Tibial artery (tissue), 4 donors: ENCODE results near the gene GABRR2.
"Not testable (repeated sequence)": the region's sequence is repeated elsewhere in the genome, so short reads cannot be mapped to it uniquely, and the experiment has no call there.

Source experiments
- DNase-seq, 2 donors: peaks; one replicate each; pipeline ENCODE4 v3.0.0-alpha.2; 2019
- H3K27ac ChIP-seq, 2 donors: fragments of 200-600 bp; sonication (generic) in 1 of 2; 1 replicate in 1 of 2; 2 replicates in 1 of 2; pipeline ENCODE4 v1.5.1; 2018 to 2019; ENCODE audit warnings: mild to moderate bottlenecking in 1 of 2
- H3K27me3 ChIP-seq, 2 donors: fragments of 200-600 bp; sonication (generic) in 1 of 2; one replicate each; pipeline versions ENCODE4 v1.5.1 to v1.6.0; 2016 to 2019
- H3K36me3 ChIP-seq, 3 donors: fragments of 200-600 bp; sonication (generic) in 2 of 3; one replicate each; pipeline ENCODE4 v1.5.1; 2016 to 2019; ENCODE audit warnings: mild to moderate bottlenecking in 2 of 3
- H3K4me1 ChIP-seq, 4 donors: fragments of 200-600 bp; sonication (generic) in 2 of 4; 1 replicate in 3 of 4; 2 replicates in 1 of 4; pipeline ENCODE4 v1.5.1; 2016 to 2019
- H3K4me3 ChIP-seq, 2 donors: fragments of 200-600 bp; sonication (generic) in 1 of 2; 1 replicate in 1 of 2; 2 replicates in 1 of 2; pipeline ENCODE4 v1.5.1; 2018 to 2019; ENCODE audit warnings: mild to moderate bottlenecking in 2 of 2
- H3K9me3 ChIP-seq, 3 donors: fragments of 200-600 bp; sonication (generic) in 1 of 3; one replicate each; pipeline ENCODE4 v1.5.1; 2016 to 2019
- intact Hi-C: fragments of 100-400 bp; cut with DNase I; formaldehyde crosslinking; loops from one replicate; pipeline ENCODE4 v1.15.0; 2023; ENCODE audit warnings: low total_unique reads
- TF ChIP-seq, protein P1 (sequence below), 2 experiments: fragments of 200-600 bp in 1 of 2; fragments of 450-650 bp in 1 of 2; IDR thresholded peaks; one replicate each; pipeline ENCODE4 v1.5.1; 2017 to 2019; ENCODE audit warnings: antibody characterized with exemption in 2 of 2, mild to moderate bottlenecking in 1 of 2, moderate library complexity in 1 of 2

The GABRR2 gene

DNA sequence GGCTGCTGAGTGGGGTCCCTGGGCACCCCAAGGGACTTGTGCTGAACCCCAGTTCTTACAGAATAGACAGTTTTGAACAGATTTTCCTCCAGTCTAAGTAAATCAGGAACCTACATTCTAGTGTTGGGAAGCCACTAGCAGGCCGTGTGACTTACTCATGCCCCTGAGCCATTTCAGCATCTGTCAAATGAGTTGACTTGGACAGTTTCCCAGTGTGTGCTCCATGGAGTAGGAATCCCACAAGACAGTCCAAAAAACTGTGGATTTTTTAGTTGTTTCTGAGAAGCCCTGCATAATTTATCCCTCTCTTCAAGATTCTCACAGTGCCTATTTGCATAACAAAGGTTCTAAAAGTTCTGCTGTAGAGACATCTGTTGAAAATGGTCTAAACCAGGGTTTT is 2.1 kb downstream of the GABRR2 start:
- peak in 1 of 2 donors; percentile 48 for DNase-seq
- intact Hi-C loops = no loop called here
- Histone ChIP-seq H3K4me3 (no peak overlapping the region), H3K27me3 (no peaks in the 10 kb centered on the region), H3K9me3 (no peaks in the 10 kb centered on the region), H3K27ac (peak overlapping the region; percentile 56), H3K4me1 (peaks cover 0 to 25% (median 23%) of the 10 kb centered on the region in 4 donors), H3K36me3 (peaks cover 0 to 8% (median 0%) of the 10 kb centered on the region in 3 donors)
- TF ChIP-seq, protein P1, sequence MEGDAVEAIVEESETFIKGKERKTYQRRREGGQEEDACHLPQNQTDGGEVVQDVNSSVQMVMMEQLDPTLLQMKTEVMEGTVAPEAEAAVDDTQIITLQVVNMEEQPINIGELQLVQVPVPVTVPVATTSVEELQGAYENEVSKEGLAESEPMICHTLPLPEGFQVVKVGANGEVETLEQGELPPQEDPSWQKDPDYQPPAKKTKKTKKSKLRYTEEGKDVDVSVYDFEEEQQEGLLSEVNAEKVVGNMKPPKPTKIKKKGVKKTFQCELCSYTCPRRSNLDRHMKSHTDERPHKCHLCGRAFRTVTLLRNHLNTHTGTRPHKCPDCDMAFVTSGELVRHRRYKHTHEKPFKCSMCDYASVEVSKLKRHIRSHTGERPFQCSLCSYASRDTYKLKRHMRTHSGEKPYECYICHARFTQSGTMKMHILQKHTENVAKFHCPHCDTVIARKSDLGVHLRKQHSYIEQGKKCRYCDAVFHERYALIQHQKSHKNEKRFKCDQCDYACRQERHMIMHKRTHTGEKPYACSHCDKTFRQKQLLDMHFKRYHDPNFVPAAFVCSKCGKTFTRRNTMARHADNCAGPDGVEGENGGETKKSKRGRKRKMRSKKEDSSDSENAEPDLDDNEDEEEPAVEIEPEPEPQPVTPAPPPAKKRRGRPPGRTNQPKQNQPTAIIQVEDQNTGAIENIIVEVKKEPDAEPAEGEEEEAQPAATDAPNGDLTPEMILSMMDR (IDR thresholded peaks at IDR 0.05) = no peak

DNA sequence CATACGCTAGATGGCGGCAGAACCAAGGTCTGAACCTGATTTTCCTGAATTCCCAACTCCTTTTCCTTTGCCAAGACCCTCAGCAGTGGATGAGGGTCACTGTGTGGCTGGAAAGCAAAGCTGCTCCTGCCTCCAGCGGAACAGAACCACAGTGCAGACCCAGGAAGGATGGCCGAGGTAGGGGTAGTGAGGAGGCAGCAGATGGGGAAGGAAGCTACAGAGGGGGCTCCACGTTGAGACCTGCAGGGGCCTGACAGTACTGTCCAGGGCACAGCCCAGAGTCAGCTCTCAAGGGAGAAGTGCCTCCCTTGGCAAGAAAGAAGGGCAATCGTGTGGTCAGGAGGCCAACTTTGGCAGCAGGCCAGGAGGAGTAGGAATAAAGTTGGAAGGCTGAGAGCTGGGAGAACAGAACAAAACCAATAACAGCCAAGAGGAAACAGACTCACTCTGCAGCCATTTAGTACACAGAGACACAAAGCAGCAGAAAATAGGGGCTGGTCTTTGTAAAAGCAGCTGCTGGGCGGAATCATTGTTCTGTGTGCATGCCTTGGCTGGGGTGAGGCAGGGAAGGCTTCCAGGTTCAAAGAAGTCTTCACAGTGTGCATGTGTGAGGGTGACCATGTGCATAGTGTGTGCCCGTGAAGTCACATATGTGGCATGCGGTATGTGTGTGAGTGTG is 3.1 kb downstream of the GABRR2 start:
- Histone ChIP-seq H3K27ac (peak overlapping the region; percentile 56), H3K36me3 (peaks cover 0 to 8% (median 0%) of the 10 kb centered on the region in 3 donors), H3K4me3 (peak overlapping the region in 1 of 2 donors; percentile 28), H3K4me1 (peaks cover 0 to 25% (median 23%) of the 10 kb centered on the region in 4 donors), H3K27me3 (no peaks in the 10 kb centered on the region), H3K9me3 (no peaks in the 10 kb centered on the region)
- intact Hi-C loops = no loop called here
- peak; percentile 77 to 84 for DNase-seq
- TF ChIP-seq, protein P1 (IDR thresholded peaks at IDR 0.05) = peak; percentile 38 to 54

- intact Hi-C loops = no loop called here
- peak overlapping the region; percentile 56 for H3K27ac ChIP-seq
These were observed 3.6 kb downstream of the GABRR2 start for GRCh38 chr6:89311530-89311852.

GRCh38 chr6:89310929-89311328 is 4.2 kb downstream of the GABRR2 start:
- Histone ChIP-seq H3K27ac (no peak overlapping the region), H3K4me1 (peaks cover 0 to 25% (median 23%) of the 10 kb centered on the region in 4 donors), H3K9me3 (no peaks in the 10 kb centered on the region), H3K36me3 (peaks cover 0 to 8% (median 0%) of the 10 kb centered on the region in 3 donors), H3K4me3 (no peak overlapping the region), H3K27me3 (no peaks in the 10 kb centered on the region)
- TF ChIP-seq, protein P1 (IDR thresholded peaks at IDR 0.05) = no peak
- intact Hi-C loops = no loop called here
- no peak for DNase-seq

More at GRCh38 chr6:89311530-89311852, 3.6 kb downstream of the GABRR2 start:
- Histone ChIP-seq H3K4me1 (peaks cover 0 to 25% (median 23%) of the 10 kb centered on the region in 4 donors), H3K9me3 (no peaks in the 10 kb centered on the region), H3K36me3 (peaks cover 0 to 8% (median 0%) of the 10 kb centered on the region in 3 donors), H3K4me3 (peak overlapping the region in 1 of 2 donors; percentile 28), H3K27me3 (no peaks in the 10 kb centered on the region)
- no peak for DNase-seq
- TF ChIP-seq, protein P1 (IDR thresholded peaks at IDR 0.05) = no peak

- Histone ChIP-seq H3K9me3 (no peaks in the 10 kb centered on the region), H3K4me1 (peaks cover 0 to 25% (median 23%) of the 10 kb centered on the region in 4 donors), H3K4me3 (no peak overlapping the region), H3K36me3 (no peaks in the 10 kb centered on the region), H3K27ac (no peak overlapping the region), H3K27me3 (no peaks in the 10 kb centered on the region)
- TF ChIP-seq, protein P1 (IDR thresholded peaks at IDR 0.05) = no peak
- intact Hi-C loops = no loop called here
- no peak for DNase-seq
These were observed 6.3 kb downstream of the GABRR2 start for GRCh38 chr6:89308525-89309395.

DNA sequence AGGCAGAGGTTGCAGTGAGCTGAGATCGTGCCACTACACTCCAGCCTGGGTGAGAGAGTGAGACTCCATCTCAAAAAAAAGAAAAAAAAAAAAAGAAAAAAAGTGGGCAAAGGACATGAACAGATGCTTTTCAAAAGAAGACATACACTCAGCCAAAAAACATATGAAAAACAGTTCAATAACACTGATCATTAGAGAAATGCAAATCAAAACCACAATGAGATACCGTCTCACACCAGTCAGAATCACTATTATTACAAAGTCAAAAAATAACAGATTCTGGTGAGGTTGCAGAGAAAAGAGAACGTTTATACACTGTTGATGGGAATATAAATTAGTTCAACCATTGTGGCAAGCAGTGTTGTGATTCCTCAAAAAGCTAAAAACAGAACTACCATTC is 10.6 kb downstream of the GABRR2 start:
- H3K9me3 ChIP-seq, H3K4me3 ChIP-seq, H3K36me3 ChIP-seq, H3K27me3 ChIP-seq, H3K4me1 ChIP-seq, H3K27ac ChIP-seq, intact Hi-C loops, DNase-seq: not testable (repeated sequence)
